ENCODE measurements around the gene BTBD17.
"Not testable (repeated sequence)": the region's sequence is repeated elsewhere in the genome, so short reads cannot be mapped to it uniquely, and the experiment has no call there.

Gene BTBD17

DNA sequence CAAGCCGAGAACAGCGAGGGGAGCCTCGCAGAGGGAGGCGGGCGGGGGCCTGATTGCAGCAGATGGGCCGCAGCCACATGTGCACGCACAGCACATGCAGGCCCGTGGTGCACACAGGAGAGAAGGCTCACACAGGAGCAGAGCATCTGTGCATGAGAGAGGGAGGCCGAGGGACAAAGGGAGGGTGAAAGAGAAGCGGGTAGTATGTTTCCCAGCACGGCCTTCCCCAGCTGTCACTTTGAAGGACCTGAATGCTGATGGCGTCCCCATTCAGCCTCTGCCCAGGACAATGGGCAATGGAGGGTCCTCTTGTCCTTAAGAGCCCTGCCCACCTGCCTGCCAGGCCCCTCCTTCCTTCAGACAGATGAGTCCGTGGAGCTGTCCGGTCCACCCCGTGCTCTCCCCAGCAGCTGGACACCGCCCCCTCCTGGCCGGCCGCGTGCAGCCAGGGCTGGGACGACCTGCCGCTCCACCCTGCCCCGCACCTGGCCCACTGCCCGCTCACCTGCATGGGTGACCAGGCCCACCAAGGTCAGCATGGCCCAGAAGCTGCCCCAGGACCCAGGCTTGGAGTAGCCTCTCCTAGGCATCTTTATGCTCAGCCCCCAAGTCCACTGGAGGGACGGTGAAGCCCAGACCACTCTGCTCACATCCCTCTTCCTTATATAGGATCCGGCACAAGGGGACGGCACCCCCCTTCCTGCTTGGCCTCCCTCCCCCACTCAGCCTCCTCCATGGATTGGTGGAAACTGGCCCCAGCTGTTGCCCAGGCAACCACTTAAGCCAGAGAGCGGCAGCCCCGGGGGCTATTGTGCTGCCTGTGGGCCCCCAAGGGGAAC is at the start of gene BTBD17:
Gene BTBD17, minus strand, starts transcription at position 639 of the 839 bp plus-strand sequence. Its CDS starts 49 bp downstream, at position 590.
- no peak for DNase-seq (ENCODE audit: low spot score)

- DNase-seq (ENCODE audit: low spot score): no peak
These were observed 48.4 kb upstream of the BTBD17 start for GRCh38 chr17:74410001-74410443.

DNA sequence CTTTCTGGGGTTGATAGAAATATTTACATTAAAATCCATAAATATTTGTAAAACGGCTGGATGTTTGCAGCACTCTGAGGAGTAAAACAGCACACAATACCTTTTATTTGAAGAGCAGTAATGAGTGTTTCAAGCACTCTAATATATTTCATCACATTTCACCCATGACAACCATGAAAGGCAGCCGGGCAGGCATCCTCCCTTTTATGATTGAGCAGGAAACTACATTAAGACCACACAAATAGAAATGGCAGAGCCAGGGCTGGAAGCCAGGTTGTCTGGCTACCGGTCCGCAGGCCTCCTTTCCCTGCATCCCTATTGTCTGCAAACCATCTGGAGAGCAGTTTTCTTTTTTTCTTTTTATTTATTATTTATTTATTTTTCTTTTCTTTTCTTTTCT is 47.1 kb upstream of the BTBD17 start:
- no peak for DNase-seq (ENCODE audit: low spot score)

GRCh38 chr17:74408262-74408661 is 46.6 kb upstream of the BTBD17 start:
- DNase-seq (ENCODE audit: low spot score): peak; percentile 49

- DNase-seq (ENCODE audit: low spot score): no peak
These were observed 45.7 kb upstream of the BTBD17 start for GRCh38 chr17:74407384-74407783.

DNA sequence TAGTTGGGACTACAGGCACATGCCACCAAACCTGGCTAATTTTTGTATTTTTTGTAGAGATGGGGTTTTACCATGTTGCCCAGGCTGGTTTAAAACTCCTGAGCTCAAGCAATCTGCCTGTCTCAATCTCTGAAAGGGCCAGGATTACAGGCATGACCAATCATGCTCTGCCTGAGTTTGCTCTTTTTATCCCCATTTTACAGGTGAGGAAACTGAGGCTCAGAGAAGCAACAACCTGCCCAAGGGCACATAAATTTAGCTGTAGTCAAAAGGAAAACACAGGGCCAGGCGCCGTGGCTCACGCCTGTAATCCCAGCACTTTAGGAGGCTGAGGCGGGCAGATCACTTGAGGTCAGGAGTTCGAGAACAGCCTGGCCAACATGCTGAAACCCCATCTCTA is 43.6 kb upstream of the BTBD17 start:
- not testable (repeated sequence) for DNase-seq (ENCODE audit: low spot score)

GRCh38 chr17:74404789-74405188 is 43.1 kb upstream of the BTBD17 start:
- DNase-seq (ENCODE audit: low spot score): no peak

GRCh38 chr17:74404218-74404617 is 42.5 kb upstream of the BTBD17 start:
- no peak for DNase-seq (ENCODE audit: low spot score)

- no peak for DNase-seq (ENCODE audit: low spot score)
These were observed 42.0 kb upstream of the BTBD17 start for GRCh38 chr17:74403512-74404137.

DNA sequence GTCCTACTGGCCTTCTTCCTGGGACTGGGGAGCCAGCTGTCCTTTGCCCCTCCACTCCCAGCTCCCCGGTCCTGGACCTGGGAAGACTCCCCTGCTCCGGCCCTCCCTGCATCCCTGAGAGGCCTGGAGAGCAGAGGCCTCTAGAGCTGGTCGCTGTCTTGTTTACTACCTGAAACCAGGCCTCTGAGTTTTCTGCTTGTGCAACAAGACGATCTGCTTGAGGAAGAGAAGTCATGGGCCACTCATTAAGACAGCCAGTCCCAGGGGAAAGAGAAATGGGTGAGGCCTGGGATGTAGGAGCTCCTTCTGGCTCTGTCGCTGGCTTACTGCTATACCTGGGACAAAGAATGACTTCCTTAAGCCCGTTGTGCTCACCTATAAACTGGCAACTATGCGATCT is 40.4 kb upstream of the BTBD17 start:
- DNase-seq (ENCODE audit: low spot score): no peak

GRCh38 chr17:74396567-74396966 is 34.9 kb upstream of the BTBD17 start:
- DNase-seq (ENCODE audit: low spot score): no peak

DNA sequence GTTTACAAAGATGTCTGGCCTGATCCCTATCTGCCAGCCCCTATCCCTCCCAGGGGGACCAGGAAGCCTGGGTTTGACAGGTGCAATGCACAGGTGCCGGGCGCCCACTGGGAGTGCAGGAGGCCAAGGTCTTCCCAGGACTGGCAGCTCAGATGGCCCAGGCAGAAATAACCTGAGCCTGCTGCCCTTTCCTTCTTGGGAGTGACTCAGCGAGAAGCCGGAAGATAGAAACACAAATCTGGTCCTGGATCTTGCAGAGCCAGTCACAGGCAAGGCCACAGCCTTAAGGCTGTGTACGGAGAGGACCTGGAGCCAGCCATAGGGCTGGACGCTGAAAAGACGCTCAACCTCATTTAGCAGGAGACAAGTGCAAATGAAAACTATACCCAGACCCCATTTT is 33.3 kb upstream of the BTBD17 start:
- no peak for DNase-seq (ENCODE audit: low spot score)

DNA sequence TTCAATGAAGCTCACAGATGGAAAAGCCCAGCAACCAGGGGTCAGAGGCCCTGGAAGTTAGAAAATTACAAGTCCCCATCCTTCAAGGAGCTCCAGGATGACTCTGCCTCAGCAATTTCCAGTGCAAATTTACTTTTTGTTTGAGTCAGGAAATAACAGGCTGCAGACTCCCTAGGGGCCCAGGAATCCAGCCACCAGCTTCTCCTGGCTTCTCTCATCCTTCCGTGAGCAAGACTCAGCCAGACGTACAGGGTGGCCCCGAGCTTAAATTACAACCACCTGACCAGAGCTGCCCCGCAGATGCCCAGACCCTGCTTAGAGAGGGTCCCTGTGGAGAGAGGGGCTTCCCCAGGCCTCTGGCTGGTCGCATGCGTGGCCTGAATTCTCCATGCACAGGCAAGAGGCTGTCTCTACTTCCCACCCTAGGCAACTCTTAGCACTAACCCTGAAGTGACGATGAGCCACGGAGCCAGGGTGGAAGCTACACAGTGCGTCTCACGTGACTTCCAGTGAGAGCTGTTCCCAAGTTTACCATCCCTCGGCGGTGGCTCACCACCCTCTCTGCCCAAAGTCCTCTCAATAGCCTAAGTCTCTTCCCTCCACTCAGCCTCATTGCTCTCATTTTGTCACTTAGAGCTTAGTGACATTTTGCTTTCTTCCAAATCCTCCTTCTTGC is 32.7 kb upstream of the BTBD17 start:
- no peak for DNase-seq (ENCODE audit: low spot score)

GRCh38 chr17:74393346-74393942 is 31.8 kb upstream of the BTBD17 start:
- DNase-seq (ENCODE audit: low spot score): no peak

GRCh38 chr17:74392848-74393247 is 31.2 kb upstream of the BTBD17 start:
- no peak for DNase-seq (ENCODE audit: low spot score)

DNA sequence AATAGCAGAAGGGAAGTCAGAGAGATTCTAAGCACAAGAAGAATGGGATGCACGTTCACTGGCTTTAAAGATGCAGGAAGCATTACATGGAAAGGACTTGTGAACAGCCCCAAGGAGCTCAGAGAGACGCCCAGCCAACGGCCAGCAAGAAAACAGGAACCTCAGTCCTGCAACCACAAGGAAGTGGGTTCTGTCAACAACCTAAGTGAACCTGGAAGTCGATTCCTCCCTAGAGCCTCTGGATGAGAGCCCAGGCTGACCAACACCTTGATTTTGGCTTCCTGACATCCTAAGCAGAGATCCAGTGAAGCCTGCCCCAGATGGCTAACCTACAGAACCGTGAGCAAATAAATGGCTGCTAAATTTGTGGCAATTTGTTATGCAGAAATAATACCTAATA is 30.1 kb upstream of the BTBD17 start:
- DNase-seq (ENCODE audit: low spot score): no peak

GRCh38 chr17:74390680-74391653 is 29.3 kb upstream of the BTBD17 start:
- DNase-seq (ENCODE audit: low spot score): no peak

DNA sequence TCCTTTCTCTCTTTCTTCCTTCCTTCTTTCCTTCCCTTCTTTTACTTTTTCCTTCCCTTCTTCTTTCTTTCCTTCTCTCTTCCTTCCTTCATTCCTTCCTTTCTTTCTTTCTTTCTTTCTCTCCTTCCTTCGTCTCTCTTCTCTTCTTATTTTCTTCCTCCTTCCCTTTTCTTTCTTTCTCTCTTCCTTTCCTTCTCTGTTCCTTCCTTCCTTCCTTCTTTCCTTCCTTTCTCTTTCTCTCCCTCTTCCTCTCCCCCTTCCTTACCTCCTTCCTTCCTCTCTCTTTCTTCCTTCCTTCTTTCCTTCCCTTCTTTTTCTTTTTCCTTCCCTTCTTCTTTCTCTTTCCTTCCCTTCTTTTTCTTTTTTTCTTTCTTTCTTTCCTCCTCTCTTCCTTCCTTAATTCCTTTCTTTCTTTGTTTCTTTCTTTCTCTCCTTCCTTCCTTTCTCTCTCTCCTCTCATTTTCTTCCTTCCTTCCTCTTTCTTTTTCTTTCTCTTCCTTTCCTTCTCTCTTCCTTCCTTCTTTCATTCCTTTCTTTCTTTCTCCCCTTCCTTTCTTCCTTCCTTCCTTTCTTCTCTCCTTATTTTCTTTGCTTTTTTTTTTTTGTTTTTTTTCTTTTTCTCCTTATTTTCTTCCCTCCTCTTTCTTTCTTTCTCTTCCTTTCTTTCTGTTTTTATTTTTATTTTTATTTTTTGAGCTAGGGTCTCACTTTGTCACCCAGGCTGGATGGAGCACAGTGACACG is 28.4 kb upstream of the BTBD17 start:
- DNase-seq (ENCODE audit: low spot score): no peak

- DNase-seq (ENCODE audit: low spot score): no peak
These were observed 27.6 kb upstream of the BTBD17 start for GRCh38 chr17:74389084-74389753.
